H1 (cell line): Measurements from ENCODE around the gene TMEM121B. TPM values are rescaled to one million over a fixed set of nuclear protein-coding genes. Genes with fewer than 3 reads are reported as not detected.

Experiments
- CTCF ChIA-PET: fragments of 300-600 bp; sonication (Branson Sonifier 250); formaldehyde crosslinking; loops from one replicate; lab custom pipeline; 2021; ENCODE audit not compliant: partially characterized antibody; lab: Charles Lee
- POLR2A ChIA-PET: fragments of 300-600 bp; sonication (Branson Sonifier 250); formaldehyde crosslinking; loops from one replicate; lab custom pipeline; 2021; ENCODE audit warnings: inconsistent platforms; ENCODE audit not compliant: partially characterized antibody; lab: Charles Lee
- DNase-seq, 2 experiments: peaks; one replicate each; pipeline versions ENCODE4 v3.0.0 to v3.0.0-alpha.2; 2010 to 2022; ENCODE audit warnings: low spot score in 2 of 2, low read depth in 1 of 2, mixed read lengths in 1 of 2
- FAIRE-seq: peaks from 2 replicates; lab custom pipeline; 2011; peaks lifted over from hg19 to GRCh38; lab: Jason Lieb, UNC
- H2AFZ ChIP-seq: 2 replicates; pipeline ENCODE4 v1.8.1; 2012; ENCODE audit warnings: low read length, inconsistent platforms
- H2AK5ac ChIP-seq: 2 replicates; pipeline ENCODE4 v1.6.1; 2013; ENCODE audit warnings: low read depth, low read length
- H2BK120ac ChIP-seq: replicated peaks from 2 replicates; pipeline ENCODE3; 2013; ENCODE audit warnings: low read depth, low read length, inconsistent platforms
- H2BK12ac ChIP-seq: 2 replicates; pipeline ENCODE4 v1.6.1; 2013; ENCODE audit warnings: low read depth, low read length
- H2BK15ac ChIP-seq: 2 replicates; pipeline ENCODE4 v1.6.1; 2013; ENCODE audit warnings: low read length
- H2BK20ac ChIP-seq: 2 replicates; pipeline ENCODE4 v1.6.1; 2013; ENCODE audit warnings: low read length
- H2BK5ac ChIP-seq: 2 replicates; pipeline ENCODE4 v1.6.1; 2013; ENCODE audit warnings: low read depth, low read length
- H3K14ac ChIP-seq: 2 replicates; pipeline ENCODE4 v1.6.1; 2013; ENCODE audit warnings: inconsistent platforms; ENCODE audit not compliant: insufficient read length
- H3K18ac ChIP-seq: 2 replicates; pipeline ENCODE4 v1.6.1; 2013; ENCODE audit warnings: low read length; ENCODE audit errors: extremely low read depth
- H3K23ac ChIP-seq: 2 replicates; pipeline ENCODE4 v1.6.1; 2013; ENCODE audit warnings: inconsistent platforms; ENCODE audit not compliant: insufficient read length
- H3K23me2 ChIP-seq: 2 replicates; pipeline ENCODE4 v1.6.1; 2013; ENCODE audit warnings: low read depth, low read length
- H3K27ac ChIP-seq: 2 replicates; pipeline ENCODE4 v1.6.1; 2011; ENCODE audit warnings: low read depth, low read length, inconsistent platforms
- H3K27me3 ChIP-seq, 4 experiments: replicated peaks in 1 of 4; 1 replicate in 1 of 4; 2 replicates in 3 of 4; pipeline versions ENCODE4 v1.6.1 to v1.8.1; 2011 to 2013; ENCODE audit warnings: low read length in 3 of 4, mild to moderate bottlenecking in 3 of 4, inconsistent platforms in 2 of 4, mixed read lengths in 2 of 4, moderate library complexity in 1 of 4; ENCODE audit not compliant: control insufficient read depth in 3 of 4, insufficient read depth in 3 of 4; ENCODE audit errors: extremely low read depth in 1 of 4
- H3K36me3 ChIP-seq, 4 experiments: 2 replicates each; pipeline versions ENCODE4 v1.6.1 to v1.8.1; 2011 to 2013; ENCODE audit warnings: mild to moderate bottlenecking in 4 of 4, low read length in 3 of 4, moderate library complexity in 2 of 4, control low read depth in 1 of 4, inconsistent platforms in 1 of 4; ENCODE audit not compliant: insufficient read depth in 4 of 4, control insufficient read depth in 2 of 4
- H3K4ac ChIP-seq: replicated peaks from 2 replicates; pipeline ENCODE3; 2013; ENCODE audit warnings: low read length, low read depth, mixed read lengths, inconsistent platforms; ENCODE audit not compliant: insufficient read length
- H3K4me1 ChIP-seq, 4 experiments: replicated peaks in 1 of 4; 1 replicate in 1 of 4; 2 replicates in 3 of 4; pipeline versions ENCODE4 v1.6.1 to v1.8.1; 2011 to 2013; ENCODE audit warnings: low read length in 3 of 4, inconsistent platforms in 2 of 4, mixed read lengths in 1 of 4; ENCODE audit not compliant: insufficient read depth in 4 of 4, control insufficient read depth in 3 of 4
- H3K4me2 ChIP-seq, 2 experiments: 2 replicates each; pipeline versions ENCODE4 v1.6.1 to v1.8.1; 2011 to 2013; ENCODE audit warnings: low read depth in 2 of 2, low read length in 2 of 2, control low read depth in 1 of 2, inconsistent platforms in 1 of 2, mild to moderate bottlenecking in 1 of 2; ENCODE audit not compliant: insufficient read depth in 1 of 2
- H3K4me3 ChIP-seq, 4 experiments: fragments of 200-600, 300-600 bp in 1 of 4; sonication (generic), shearing (Covaris generic), sonication (Bioruptor Twin) in 1 of 4; 2 replicates each; pipeline versions ENCODE4 v1.5.1 to v1.8.1; 2011 to 2016; ENCODE audit warnings: low read length in 4 of 4, low read depth in 3 of 4, control low read depth in 2 of 4, inconsistent platforms in 2 of 4, mild to moderate bottlenecking in 2 of 4, mixed read lengths in 1 of 4, moderate library complexity in 1 of 4; ENCODE audit not compliant: insufficient read depth in 2 of 4; ENCODE audit errors: extremely low read depth in 1 of 4
- H3K56ac ChIP-seq: replicated peaks from 2 replicates; pipeline ENCODE3; 2013; ENCODE audit warnings: low read depth, mild to moderate bottlenecking, mixed read lengths, low read length, inconsistent platforms; ENCODE audit not compliant: insufficient read length
- H3K79me1 ChIP-seq: 2 replicates; pipeline ENCODE4 v1.6.1; 2013; ENCODE audit warnings: low read depth, low read length, control low read depth
- H3K79me2 ChIP-seq, 2 experiments: 2 replicates each; pipeline versions ENCODE4 v1.6.1 to v1.8.1; 2012 to 2013; ENCODE audit warnings: low read length in 2 of 2, mild to moderate bottlenecking in 2 of 2, inconsistent platforms in 1 of 2; ENCODE audit not compliant: insufficient read depth in 2 of 2, control insufficient read depth in 1 of 2
- H3K9ac ChIP-seq, 4 experiments: replicated peaks in 1 of 4; 1 replicate in 1 of 4; 2 replicates in 3 of 4; pipeline versions ENCODE4 v1.6.1 to v1.8.1; 2011 to 2013; ENCODE audit warnings: low read depth in 3 of 4, low read length in 3 of 4, control low read depth in 2 of 4, mild to moderate bottlenecking in 2 of 4, moderate library complexity in 2 of 4, inconsistent platforms in 1 of 4; ENCODE audit errors: extremely low read depth in 1 of 4
- H3K9me3 ChIP-seq, 2 experiments: 2 replicates each; pipeline versions ENCODE4 v1.6.1 to v1.8.1; 2012 to 2013; ENCODE audit warnings: mild to moderate bottlenecking in 2 of 2, moderate library complexity in 2 of 2, control low read depth in 1 of 2, inconsistent platforms in 1 of 2, low read depth in 1 of 2, low read length in 1 of 2, mixed read lengths in 1 of 2; ENCODE audit not compliant: insufficient read depth in 2 of 2
- H4K20me1 ChIP-seq, 2 experiments: replicated peaks in 1 of 2; 2 replicates each; pipeline versions ENCODE3 to v1.8.1; 2011 to 2013; ENCODE audit warnings: inconsistent platforms in 2 of 2, low read length in 2 of 2, mild to moderate bottlenecking in 1 of 2; ENCODE audit not compliant: insufficient read depth in 2 of 2, control insufficient read depth in 1 of 2
- H4K5ac ChIP-seq: 2 replicates; pipeline ENCODE4 v1.6.1; 2013; ENCODE audit warnings: low read length, low read depth, mixed read lengths, inconsistent platforms; ENCODE audit not compliant: insufficient read length
- H4K8ac ChIP-seq: 2 replicates; pipeline ENCODE4 v1.8.0; 2013; ENCODE audit warnings: mild to moderate bottlenecking, moderate library complexity, low read length, inconsistent platforms; ENCODE audit not compliant: insufficient read depth; ENCODE audit errors: extremely low read depth
- H4K91ac ChIP-seq: replicated peaks from 2 replicates; pipeline ENCODE3; 2013; ENCODE audit warnings: low read length, mixed read lengths, inconsistent platforms; ENCODE audit not compliant: insufficient read length
- ASH2L ChIP-seq: fragments of 200-600, 300-600 bp; sonication (generic); IDR thresholded peaks from one replicate; pipeline ENCODE4 v1.7.1; 2017; ENCODE audit warnings: low read length
- BACH1 ChIP-seq: IDR thresholded peaks from 2 replicates; pipeline ENCODE4 v1.6.1; 2012; ENCODE audit warnings: low read length, improper control_type of control experiment
- CEBPB ChIP-seq: IDR thresholded peaks from 2 replicates; pipeline ENCODE4 v1.6.1; 2012; ENCODE audit warnings: low read depth, low read length
- EGR1 ChIP-seq: IDR thresholded peaks from 2 replicates; pipeline ENCODE4 v1.6.1; 2011; ENCODE audit warnings: low read depth, low read length, borderline replicate concordance
- HDAC6 ChIP-seq: IDR thresholded peaks from one replicate; pipeline ENCODE4 v1.7.1; 2012; ENCODE audit warnings: low read depth, mild to moderate bottlenecking, inconsistent platforms, low read length, moderate library complexity
- KDM5A ChIP-seq: fragments of 200-600 bp; IDR thresholded peaks from 2 replicates; pipeline ENCODE4 v1.7.1; 2012; ENCODE audit warnings: mild to moderate bottlenecking, low read length, inconsistent platforms, mixed read lengths
- NRF1 ChIP-seq: IDR thresholded peaks from 2 replicates; pipeline ENCODE4 v1.6.1; 2011; ENCODE audit warnings: mild to moderate bottlenecking, low read depth, low read length, improper control_type of control experiment
- RFX5 ChIP-seq: IDR thresholded peaks from 2 replicates; pipeline ENCODE4 v1.6.1; 2011; ENCODE audit warnings: low read depth, low read length, improper control_type of control experiment, borderline replicate concordance
- SIN3A ChIP-seq, 2 experiments: IDR thresholded peaks in 1 of 2; conservative IDR thresholded peaks in 1 of 2; 2 replicates each; pipeline ENCODE4 v1.6.1; 2011 to 2012; ENCODE audit warnings: low read length in 2 of 2, improper control_type of control experiment in 1 of 2, low read depth in 1 of 2, mild to moderate bottlenecking in 1 of 2
- SIRT6 ChIP-seq: IDR thresholded peaks from one replicate; pipeline ENCODE4 v1.7.1; 2012; ENCODE audit warnings: low read length, inconsistent platforms
- SIX5 ChIP-seq: IDR thresholded peaks from 2 replicates; pipeline ENCODE4 v1.6.1; 2011; ENCODE audit warnings: mild to moderate bottlenecking, low read depth, low read length
- SP1 ChIP-seq: IDR thresholded peaks from 2 replicates; pipeline ENCODE4 v1.6.1; 2011; ENCODE audit warnings: low read depth, low read length
- SP4 ChIP-seq: IDR thresholded peaks from 2 replicates; pipeline ENCODE4 v1.6.1; 2012; ENCODE audit warnings: low read length, inconsistent platforms
- SRF ChIP-seq: IDR thresholded peaks from 2 replicates; pipeline ENCODE4 v1.6.1; 2011; ENCODE audit warnings: mild to moderate bottlenecking, low read depth, low read length, moderate library complexity
- YY1 ChIP-seq: IDR thresholded peaks from 2 replicates; pipeline ENCODE4 v1.6.1; 2011; ENCODE audit warnings: low read depth, mild to moderate bottlenecking, low read length
- WGBS, 2 experiments: shearing (Covaris generic) in 1 of 2; methylation state at CpG; one replicate each; pipeline versions ENCODE4 v1.1.6 to v1.1.7; 2013 to 2015; ENCODE audit warnings: low lambda C conversion rate in 2 of 2, mixed read lengths in 2 of 2, inconsistent platforms in 1 of 2, low coverage in 1 of 2, missing lambda C conversion rate in 1 of 2; ENCODE audit not compliant: insufficient replicate concordance in 2 of 2, insufficient coverage in 1 of 2, insufficient read length in 1 of 2; ENCODE audit errors: extremely low coverage in 1 of 2, missing lambda C conversion rate in 1 of 2; 5-methylcytosine and 5-hydroxymethylcytosine counted together
- polyA plus RNA-seq, 7 experiments: library from polyadenylated mRNA; depleted of rRNA in 3 of 7; stranded (reverse) in 5 of 7; unstranded in 2 of 7; fragments of >200 nt in 5 of 7; fragments of 200-250 nt in 2 of 7; gene quantifications; 1 replicate in 5 of 7; 2 replicates in 1 of 7; 4 replicates in 1 of 7; pipeline versions ENCODE4 v1.2.1 to v1.2.3, GENCODE V29; 2011 to 2013; ENCODE audit warnings: missing spikeins in 2 of 7, mixed read lengths in 2 of 7
- total RNA-seq: library from RNA; stranded (reverse); fragmentation: NEBNext Ultra II Directional; extraction: Animal tissue kit (Norgen Biotek cat#: 25700); gene quantifications from 2 replicates; pipeline ENCODE4 v1.2.1, GENCODE V29; 2021

TMEM121B gene
- total and polyA plus RNA-seq, 2 of the 8 experiments (the other 6 are each of a cell fraction or from before 2014, with no cell fraction given) = 4.3 to 6.9 TPM

DNA sequence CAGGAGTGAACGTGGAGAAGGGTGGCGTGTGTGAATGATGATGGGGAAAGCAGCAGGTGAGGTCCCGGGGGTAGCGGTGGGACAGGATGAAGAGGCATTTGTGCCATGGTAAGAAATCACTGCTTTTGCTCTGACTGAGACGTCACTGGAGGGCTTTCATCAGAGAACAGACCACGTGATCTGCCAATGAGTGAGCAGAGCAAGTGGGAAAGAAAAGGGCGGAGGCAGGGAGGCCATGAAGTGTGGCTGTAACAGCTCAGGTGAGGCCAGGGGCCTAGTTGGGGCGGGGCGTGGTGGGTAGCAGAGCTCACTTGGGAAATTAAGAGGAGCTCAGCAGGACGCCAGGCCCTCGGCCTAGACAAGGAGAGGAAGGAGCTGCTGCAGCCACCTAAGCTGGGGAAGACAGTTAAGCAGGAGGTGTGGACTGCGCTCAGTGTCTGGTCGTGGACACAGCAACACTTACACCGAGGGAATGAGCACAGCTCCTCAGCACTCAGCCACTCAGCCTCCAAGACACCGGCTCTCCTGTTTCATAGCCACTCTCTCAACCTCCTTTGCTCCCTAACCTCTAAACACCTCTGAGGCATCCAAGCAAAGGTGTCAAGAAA lies 14.1 kb upstream of the TMEM121B start:
- Histone ChIP-seq H4K5ac (no peak overlapping the region), H3K4me1 (peaks cover 0 to 3% (median 1%) of the 10 kb centered on the region in 4 experiments; a peak in 2 of 7 replicates), H3K56ac (no peak overlapping the region), H3K79me1 (peaks cover 8% of the 10 kb centered on the region), H2BK15ac (no peak overlapping the region), H3K18ac (no peak overlapping the region), H3K23me2 (no peaks in the 10 kb centered on the region), H3K4me2 (no peak overlapping the region), H3K9ac (no peak overlapping the region), H2AFZ (no peak overlapping the region), H2BK5ac (peak overlapping the region; percentile 35; the same call in 1 of the 2 replicates), H3K23ac (no peak overlapping the region), H3K36me3 (peaks cover 0 to 19% (median 9%) of the 10 kb centered on the region in 4 experiments; a peak in 6 of 8 replicates), H3K79me2 (no peaks in the 10 kb centered on the region), H3K27ac (no peak overlapping the region), H2BK20ac (no peak overlapping the region), H4K20me1 (peaks cover 0 to 8% of the 10 kb centered on the region in 2 experiments), H3K27me3 (no peaks in the 10 kb centered on the region), H4K8ac (peak overlapping the region; percentile 31; the same call in 1 of the 2 replicates), H2AK5ac (no peak overlapping the region), H4K91ac (no peak overlapping the region), H3K4ac (no peak overlapping the region), H3K9me3 (no peaks in the 10 kb centered on the region), H2BK12ac (no peak overlapping the region), H3K4me3 (no peak overlapping the region), H3K14ac (no peak overlapping the region), H2BK120ac (no peak overlapping the region)
- 89% methylated on average over 15 of the region's 15 CpGs; no CpG with 5 or more reads in 1 of the 2 experiments for WGBS, 2 experiments
- ChIA-PET POLR2A (interaction anchor here (0.6 to 1.5 kb wide), 3 partner anchors 25 to 123 kb away, joined by 3 to 4 read pairs (median 3); no protein-coding TSS in a partner anchor), CTCF (interaction anchor here (0.5 to 1.1 kb wide), 5 partner anchors 9 to 986 kb away, joined by 3 to 4 read pairs (median 3); partner anchors contain the start of gene TMEM121B)
- no peak for DNase-seq
- no peak for FAIRE-seq
- TF ChIP-seq SP4 (no peak), EGR1 (no peak), BACH1 (no peak), RFX5 (no peak), SIN3A (conservative IDR thresholded peaks at IDR 0.05 in 1 of 2, IDR thresholded peaks at IDR 0.05 in 1 of 2; ENCODE audit: low read depth in 1 of 2, low read length in 2 of 2) (no peak), NRF1 (no peak), YY1 (no peak), SRF (no peak), ASH2L (no peak), KDM5A (no peak), HDAC6 (no peak), SIX5 (no peak), SIRT6 (no peak), CEBPB (no peak), SP1 (no peak)
